ENCODE measurements around the gene FLRT2.

The FLRT2 gene

GRCh38 chr14:85531141-85531586 lies 1.2 kb downstream of the FLRT2 start:
- FAIRE-seq (no peak), DNase-seq (ENCODE audit: insufficient read length) (no peak)
- TF ChIP-seq TAF1 (IDR thresholded peaks at IDR 0.05; ENCODE audit: borderline replicate concordance, low read depth, low read length) (no peak), POLR2A (IDR thresholded peaks at IDR 0.05; ENCODE audit: low read depth, low read length) (no peak), POLR2AphosphoS5 (IDR thresholded peaks at IDR 0.05; ENCODE audit: low read depth, low read length) (no peak)

DNA sequence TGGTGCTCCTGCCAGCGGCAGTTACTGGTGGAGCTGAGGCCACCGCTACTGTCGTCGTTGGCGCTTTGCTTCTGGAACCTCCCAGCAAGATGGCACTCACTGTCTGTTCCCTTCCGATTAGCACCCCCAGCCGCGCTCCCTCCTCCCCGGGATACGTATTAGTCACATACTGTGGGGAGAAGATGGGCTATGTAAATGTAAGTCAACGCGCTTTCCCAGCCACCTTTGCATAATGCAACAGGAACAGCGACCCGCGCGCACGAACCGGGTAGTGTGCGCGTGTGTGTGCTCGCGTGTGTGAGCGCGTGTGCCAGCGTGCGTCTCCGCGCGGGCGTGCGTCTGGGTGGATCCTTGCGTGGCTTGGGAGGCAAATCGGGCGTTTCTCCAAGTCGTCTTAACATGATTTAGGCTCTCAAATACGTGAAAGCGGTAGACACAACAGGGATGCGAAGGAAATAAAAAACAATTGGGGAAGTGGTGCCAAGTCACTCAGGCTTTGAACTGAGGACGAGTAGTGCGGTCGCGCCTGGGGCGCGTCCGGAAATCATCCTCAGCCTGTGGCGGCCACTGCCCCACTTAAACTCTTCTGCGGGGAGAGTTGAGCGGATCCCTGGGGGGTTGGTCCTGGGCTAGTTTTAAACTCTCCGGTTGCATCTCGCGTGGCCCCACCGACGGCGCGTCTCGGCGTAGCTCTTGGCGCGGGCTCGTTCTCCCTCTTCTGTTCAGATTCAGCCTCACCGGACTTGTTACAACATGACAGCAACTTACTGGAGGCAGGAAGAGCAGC lies 1.8 kb downstream of the FLRT2 start:
- DNase-seq (ENCODE audit: insufficient read length) (no peak), FAIRE-seq (no peak)
- no peak for TF ChIP-seq POLR2AphosphoS5 (IDR thresholded peaks at IDR 0.05; ENCODE audit: low read depth, low read length)
- no peak for TF ChIP-seq POLR2A (IDR thresholded peaks at IDR 0.05; ENCODE audit: low read depth, low read length)
- no peak for TF ChIP-seq TAF1 (IDR thresholded peaks at IDR 0.05; ENCODE audit: borderline replicate concordance, low read depth, low read length)

GRCh38 chr14:85532374-85533022 lies 2.6 kb downstream of the FLRT2 start:
- TF ChIP-seq POLR2A (IDR thresholded peaks at IDR 0.05; ENCODE audit: low read depth, low read length) (no peak), TAF1 (IDR thresholded peaks at IDR 0.05; ENCODE audit: borderline replicate concordance, low read depth, low read length) (no peak), POLR2AphosphoS5 (IDR thresholded peaks at IDR 0.05; ENCODE audit: low read depth, low read length) (no peak)
- DNase-seq (ENCODE audit: insufficient read length) (no peak), FAIRE-seq (no peak)

GRCh38 chr14:85533023-85533860 lies 3.3 kb downstream of the FLRT2 start:
- FAIRE-seq: no peak
- TF ChIP-seq POLR2AphosphoS5 (IDR thresholded peaks at IDR 0.05; ENCODE audit: low read depth, low read length) (no peak), TAF1 (IDR thresholded peaks at IDR 0.05; ENCODE audit: borderline replicate concordance, low read depth, low read length) (no peak), POLR2A (IDR thresholded peaks at IDR 0.05; ENCODE audit: low read depth, low read length) (no peak)

DNA sequence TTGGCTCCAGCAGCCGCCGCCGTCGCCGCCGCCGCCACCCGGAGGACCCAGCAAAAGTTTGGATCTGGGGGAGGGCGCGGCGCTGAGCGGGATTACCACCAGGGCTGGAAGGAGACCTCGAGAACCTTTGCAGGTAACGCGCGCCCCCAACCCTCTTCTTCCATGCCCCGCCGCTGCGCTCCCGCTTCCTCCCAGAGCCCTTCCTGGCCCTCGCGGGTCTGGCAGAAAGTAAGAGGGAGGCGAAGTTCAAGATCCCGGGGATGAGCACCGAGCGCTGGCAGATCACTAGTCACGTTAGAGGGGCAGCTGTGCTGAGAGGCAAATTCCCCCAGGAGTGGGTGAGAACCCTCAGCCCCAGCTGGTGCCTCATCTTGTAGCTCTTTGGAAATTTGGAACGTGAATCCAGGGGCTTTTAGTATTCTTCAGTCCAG lies 3.9 kb downstream of the FLRT2 start:
- TF ChIP-seq TAF1 (IDR thresholded peaks at IDR 0.05; ENCODE audit: borderline replicate concordance, low read depth, low read length): no peak
- TF ChIP-seq POLR2AphosphoS5 (IDR thresholded peaks at IDR 0.05; ENCODE audit: low read depth, low read length): no peak
- no peak for TF ChIP-seq POLR2A (IDR thresholded peaks at IDR 0.05; ENCODE audit: low read depth, low read length)
- no peak for DNase-seq (ENCODE audit: insufficient read length)
- no peak for FAIRE-seq

More at GRCh38 chr14:85533023-85533860, 3.3 kb downstream of the FLRT2 start:
- no peak for DNase-seq (ENCODE audit: insufficient read length)

DNA sequence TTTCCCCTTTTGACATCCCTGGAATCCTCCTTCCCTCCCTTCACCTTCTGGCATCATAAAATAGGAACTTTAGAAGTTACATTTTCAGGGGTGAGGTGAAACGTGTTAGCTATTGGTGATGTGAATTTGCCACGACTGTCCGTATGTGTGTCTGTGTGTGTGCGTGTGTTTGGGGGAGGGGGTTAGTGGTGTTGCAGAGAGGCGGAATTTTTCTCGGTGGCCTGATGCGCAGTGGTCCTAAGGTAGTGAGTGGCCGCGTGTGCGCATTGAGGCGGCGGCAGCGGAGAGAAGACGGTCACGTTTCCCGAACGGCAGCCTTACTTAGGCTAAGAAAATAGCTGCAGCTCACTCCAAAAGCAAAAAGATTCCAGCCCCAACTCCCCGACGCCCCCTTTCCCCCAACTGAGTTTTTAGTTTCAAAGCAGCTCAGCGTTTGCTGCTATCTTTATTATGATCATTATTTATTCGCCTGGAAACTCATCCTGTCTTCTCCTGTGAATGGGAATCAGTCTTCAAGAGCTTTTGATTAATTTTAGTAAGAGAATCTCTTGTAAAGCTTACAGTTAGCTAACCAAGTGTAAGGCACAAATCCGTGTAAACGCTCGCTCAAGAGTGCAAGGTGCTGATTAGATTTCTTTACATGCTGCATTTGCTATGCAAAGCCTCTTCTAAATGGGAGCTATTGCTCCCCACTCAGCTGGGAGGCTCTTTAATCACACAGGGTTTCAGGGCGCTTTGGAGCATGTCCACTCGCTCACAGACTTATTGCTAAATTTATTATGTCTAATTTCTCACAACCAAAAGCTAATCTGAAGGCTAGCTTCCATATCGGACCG lies 4.7 kb downstream of the FLRT2 start:
- FAIRE-seq (no peak), DNase-seq (ENCODE audit: insufficient read length) (no peak)
- TF ChIP-seq POLR2A (IDR thresholded peaks at IDR 0.05; ENCODE audit: low read depth, low read length) (no peak), POLR2AphosphoS5 (IDR thresholded peaks at IDR 0.05; ENCODE audit: low read depth, low read length) (no peak), TAF1 (IDR thresholded peaks at IDR 0.05; ENCODE audit: borderline replicate concordance, low read depth, low read length) (no peak)

DNA sequence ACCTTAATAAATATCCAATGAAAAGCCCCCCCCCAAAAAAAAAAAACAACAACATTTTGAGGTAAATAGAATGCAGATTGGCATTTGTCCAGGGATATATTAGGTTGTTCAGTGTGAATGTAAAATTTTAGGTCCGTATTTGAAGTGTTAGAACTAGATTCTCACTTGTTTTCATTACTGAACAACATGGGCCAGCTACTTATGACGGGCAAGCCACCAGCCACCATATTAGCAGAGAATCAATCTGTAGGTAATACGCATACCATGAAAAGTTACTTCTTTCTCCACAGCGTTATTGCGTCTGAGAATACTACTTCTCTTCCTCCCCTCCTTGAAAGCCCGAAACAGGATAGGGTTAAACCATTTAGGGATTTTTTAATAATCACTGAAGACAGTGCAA lies 5.4 kb downstream of the FLRT2 start:
- DNase-seq (ENCODE audit: insufficient read length) (no peak), FAIRE-seq (no peak)
- TF ChIP-seq TAF1 (IDR thresholded peaks at IDR 0.05; ENCODE audit: borderline replicate concordance, low read depth, low read length) (no peak), POLR2A (IDR thresholded peaks at IDR 0.05; ENCODE audit: low read depth, low read length) (no peak), POLR2AphosphoS5 (IDR thresholded peaks at IDR 0.05; ENCODE audit: low read depth, low read length) (no peak)

DNA sequence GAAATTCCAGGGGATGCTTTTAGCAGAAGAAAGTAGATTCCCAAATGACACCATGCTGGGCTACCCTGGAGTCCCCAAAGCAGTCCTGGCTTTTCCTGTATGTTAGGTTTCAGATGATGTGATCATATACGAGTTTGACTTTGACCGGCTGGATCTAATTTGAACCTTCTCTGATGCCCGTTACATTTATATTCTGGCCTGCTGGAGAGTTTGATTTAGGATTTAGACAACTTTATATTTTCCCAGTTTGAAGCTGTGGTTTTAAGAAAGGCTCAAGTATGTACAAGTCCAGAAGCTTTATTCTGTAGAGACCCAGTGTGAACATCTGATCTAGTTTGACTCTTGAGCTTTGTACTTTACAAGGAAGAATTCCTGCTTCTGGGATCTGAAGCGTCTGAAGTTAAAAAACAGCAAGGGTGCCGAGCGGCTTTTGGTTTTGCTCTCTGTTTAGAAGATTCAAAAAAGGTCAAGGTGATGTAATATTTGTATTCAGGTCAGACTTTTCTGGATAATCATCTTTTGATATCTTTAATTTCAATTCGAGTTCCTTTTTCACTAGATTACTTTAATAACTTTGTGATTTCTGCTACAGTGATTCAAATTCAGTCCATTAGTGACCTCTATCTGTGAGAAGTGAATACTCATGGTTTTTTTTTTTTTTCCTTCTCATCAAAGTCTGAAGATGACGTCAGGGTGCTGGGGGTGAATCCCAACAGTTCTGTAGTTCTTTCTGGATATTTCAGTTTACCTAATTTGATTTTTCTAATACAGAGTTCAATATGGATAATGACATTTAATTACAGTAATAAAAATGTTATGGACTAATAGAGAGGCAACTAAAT lies 6.3 kb downstream of the FLRT2 start:
- no peak for FAIRE-seq
- TF ChIP-seq POLR2AphosphoS5 (IDR thresholded peaks at IDR 0.05; ENCODE audit: low read depth, low read length) (no peak), POLR2A (IDR thresholded peaks at IDR 0.05; ENCODE audit: low read depth, low read length) (no peak), TAF1 (IDR thresholded peaks at IDR 0.05; ENCODE audit: borderline replicate concordance, low read depth, low read length) (no peak)
- no peak for DNase-seq (ENCODE audit: insufficient read length)

DNA sequence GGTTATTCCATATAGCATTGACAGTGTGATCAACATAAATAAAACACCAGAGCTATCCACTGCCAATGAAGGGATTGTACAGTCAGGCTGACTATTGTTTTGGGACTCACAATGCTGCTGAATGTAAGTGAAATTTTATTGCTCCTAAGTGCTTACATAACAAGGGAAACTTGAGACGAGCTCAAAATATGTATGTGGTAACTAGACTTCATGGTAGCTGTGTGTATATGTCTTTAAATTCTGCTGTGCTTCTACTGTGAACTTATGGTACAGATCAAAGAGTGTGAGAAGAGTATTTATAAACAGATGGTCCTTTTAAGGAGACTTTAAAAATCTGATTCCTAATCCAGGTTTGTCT lies 6.9 kb downstream of the FLRT2 start:
- TF ChIP-seq POLR2A (IDR thresholded peaks at IDR 0.05; ENCODE audit: low read depth, low read length) (no peak), POLR2AphosphoS5 (IDR thresholded peaks at IDR 0.05; ENCODE audit: low read depth, low read length) (no peak), TAF1 (IDR thresholded peaks at IDR 0.05; ENCODE audit: borderline replicate concordance, low read depth, low read length) (no peak)
- FAIRE-seq (no peak), DNase-seq (ENCODE audit: insufficient read length) (no peak)

DNA sequence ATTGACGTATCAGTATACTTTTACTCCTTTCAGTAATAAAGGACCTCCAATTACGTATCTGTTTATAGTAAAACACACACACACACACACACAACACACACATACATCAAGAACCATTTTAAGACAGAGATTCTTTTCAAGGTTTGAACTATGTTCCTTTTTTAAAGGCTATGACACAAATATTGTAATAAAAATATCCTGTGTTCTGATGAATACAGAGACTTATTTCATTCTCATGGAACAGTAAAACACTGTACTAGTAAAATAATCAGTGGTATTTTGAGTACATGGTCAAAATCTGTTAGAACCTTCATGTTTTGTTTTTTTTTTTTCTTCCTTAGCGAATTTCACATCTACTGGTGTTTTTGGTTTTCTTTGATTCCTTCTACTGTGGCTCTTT lies 7.6 kb downstream of the FLRT2 start:
- no peak for TF ChIP-seq POLR2AphosphoS5 (IDR thresholded peaks at IDR 0.05; ENCODE audit: low read depth, low read length)
- no peak for TF ChIP-seq TAF1 (IDR thresholded peaks at IDR 0.05; ENCODE audit: borderline replicate concordance, low read depth, low read length)
- no peak for TF ChIP-seq POLR2A (IDR thresholded peaks at IDR 0.05; ENCODE audit: low read depth, low read length)
- DNase-seq (ENCODE audit: insufficient read length) (no peak), FAIRE-seq (no peak)
